ENCODE measurements around the gene DEFB124. TPM values are rescaled to one million over a fixed set of nuclear protein-coding genes. Genes with fewer than 3 reads are reported as not detected.
"Not testable (repeated sequence)": the region's sequence is repeated elsewhere in the genome, so short reads cannot be mapped to it uniquely, and the experiment has no call there.

Gene DEFB124
- total RNA-seq, 1 experiment from 2014 or later, result not detected

GRCh38 chr20:31473331-31474096 lies 1.4 kb downstream of the DEFB124 start:
- intact Hi-C loops (cut with micrococcal nuclease), result no loop called here
- ChIA-PET POLR2A (interaction anchor here (1.4 kb wide), 1 partner anchor 8 kb away, joined by 4 read pairs; no protein-coding TSS in a partner anchor), CTCF (interaction anchor here (0.8 to 6.4 kb wide), 4 partner anchors 14 to 60 kb away, joined by 4 to 54 read pairs (median 19); no protein-coding TSS in a partner anchor)
- BruUV-seq (replicated peaks), result no TSS peak
- Mint-ChIP-seq H3K9me3 (ENCODE audit: unreplicated experiment) (no peaks in the 10 kb centered on the region), H3K27ac (ENCODE audit: low read depth, unreplicated experiment) (no peak overlapping the region), H3K4me1 (ENCODE audit: insufficient read depth, unreplicated experiment) (peaks cover 15% of the 10 kb centered on the region), H3K36me3 (ENCODE audit: insufficient read depth, unreplicated experiment) (no peaks in the 10 kb centered on the region), H3K27me3 (ENCODE audit: insufficient read depth, unreplicated experiment) (peaks cover under 1% of the 10 kb centered on the region), H3K4me3 (ENCODE audit: unreplicated experiment) (no peak overlapping the region)
- no peak for DNase-seq (ENCODE audit: unreplicated experiment)
- no peak for TF ChIP-seq CTCF (IDR thresholded peaks at IDR 0.05; ENCODE audit: unreplicated experiment)

- H3K27ac Mint-ChIP-seq (ENCODE audit: low read depth, unreplicated experiment), result no peak overlapping the region
Measured at GRCh38 chr20:31472395-31473330, 2.3 kb downstream of the DEFB124 start.

GRCh38 chr20:31470946-31471345 lies 4.0 kb downstream of the DEFB124 start:
- intact Hi-C loops (cut with micrococcal nuclease); H3K4me1 Mint-ChIP-seq (ENCODE audit: insufficient read depth, unreplicated experiment); H3K27ac Mint-ChIP-seq (ENCODE audit: low read depth, unreplicated experiment); H3K9me3 Mint-ChIP-seq (ENCODE audit: unreplicated experiment); POLR2A ChIA-PET; CTCF ChIA-PET; H3K4me3 Mint-ChIP-seq (ENCODE audit: unreplicated experiment); H3K36me3 Mint-ChIP-seq (ENCODE audit: insufficient read depth, unreplicated experiment); BruUV-seq (replicated peaks); DNase-seq (ENCODE audit: unreplicated experiment): not testable (repeated sequence)
- H3K27me3 Mint-ChIP-seq (ENCODE audit: insufficient read depth, unreplicated experiment), result peaks cover 11% of the 10 kb centered on the region

More at GRCh38 chr20:31472395-31473330, 2.3 kb downstream of the DEFB124 start:
- no TSS peak for BruUV-seq (replicated peaks)
- ChIA-PET POLR2A (interaction anchor here (1.4 kb wide), 1 partner anchor 9 kb away, joined by 4 read pairs; no protein-coding TSS in a partner anchor), CTCF (interaction anchor here (0.8 to 6.4 kb wide), 3 partner anchors 13 to 60 kb away, joined by 5 to 54 read pairs (median 33); no protein-coding TSS in a partner anchor)
- no peak overlapping the region for H3K4me3 Mint-ChIP-seq (ENCODE audit: unreplicated experiment)
- H3K36me3 Mint-ChIP-seq (ENCODE audit: insufficient read depth, unreplicated experiment), result no peaks in the 10 kb centered on the region
- no peaks in the 10 kb centered on the region for H3K9me3 Mint-ChIP-seq (ENCODE audit: unreplicated experiment)
- H3K27me3 Mint-ChIP-seq (ENCODE audit: insufficient read depth, unreplicated experiment), result peaks cover 9% of the 10 kb centered on the region
- intact Hi-C loops (cut with micrococcal nuclease), result no loop called here
- no peak for DNase-seq (ENCODE audit: unreplicated experiment)
- no peak for TF ChIP-seq CTCF (IDR thresholded peaks at IDR 0.05; ENCODE audit: unreplicated experiment)
- H3K4me1 Mint-ChIP-seq (ENCODE audit: insufficient read depth, unreplicated experiment), result peaks cover 15% of the 10 kb centered on the region

GRCh38 chr20:31454361-31454760 lies 20.6 kb downstream of the DEFB124 start:
- ChIA-PET POLR2A (interaction anchor here (0.6 to 0.7 kb wide), 3 partner anchors 23 to 1830 kb away, joined by 3 read pairs; no protein-coding TSS in a partner anchor), CTCF (interaction anchor here (0.6 to 3.5 kb wide), 6 partner anchors 9 to 140 kb away, joined by 3 to 20 read pairs (median 4); a partner anchor contains a TSS)
- no peak for DNase-seq (ENCODE audit: unreplicated experiment)
- H3K4me3 Mint-ChIP-seq (ENCODE audit: unreplicated experiment), result no peak overlapping the region
- no peak for TF ChIP-seq CTCF (IDR thresholded peaks at IDR 0.05; ENCODE audit: unreplicated experiment)
- intact Hi-C loops (cut with micrococcal nuclease), result no loop called here
- BruUV-seq (replicated peaks), result no TSS peak
- no peaks in the 10 kb centered on the region for H3K9me3 Mint-ChIP-seq (ENCODE audit: unreplicated experiment)
- no peaks in the 10 kb centered on the region for H3K36me3 Mint-ChIP-seq (ENCODE audit: insufficient read depth, unreplicated experiment)
- H3K27ac Mint-ChIP-seq (ENCODE audit: low read depth, unreplicated experiment), result no peak overlapping the region
- H3K27me3 Mint-ChIP-seq (ENCODE audit: insufficient read depth, unreplicated experiment), result peaks cover 12% of the 10 kb centered on the region
- H3K4me1 Mint-ChIP-seq (ENCODE audit: insufficient read depth, unreplicated experiment), result no peaks in the 10 kb centered on the region

All from MCF 10A (cell line).